Bronchial epithelial cell (primary cell): ENCODE measurements around the gene AADAT. TPM values are rescaled to one million over a fixed set of nuclear protein-coding genes. Genes with fewer than 3 reads are reported as not detected.
A peak's percentile ranks its signal among the peaks of the same experiment; 100 is the strongest.

Experiments used
- DNase-seq: peaks from one replicate; pipeline ENCODE4 v3.0.0-alpha.2; 2010; ENCODE audit warnings: low read depth
- FAIRE-seq: peaks from 2 replicates; lab custom pipeline; 2011; peaks lifted over from hg19 to GRCh38; lab: Jason Lieb, UNC
- H3K27me3 ChIP-seq: 2 replicates; pipeline ENCODE4 v1.5.1; 2011; ENCODE audit warnings: low read length; ENCODE audit not compliant: control insufficient read depth, insufficient read depth
- H3K36me3 ChIP-seq: 2 replicates; pipeline ENCODE4 v1.5.1; 2011; ENCODE audit warnings: low read length; ENCODE audit not compliant: control insufficient read depth, insufficient read depth
- H3K4me3 ChIP-seq: 2 replicates; pipeline ENCODE4 v1.5.1; 2011; ENCODE audit warnings: mild to moderate bottlenecking, low read depth, low read length, control low read depth
- CTCF ChIP-seq: IDR thresholded peaks from 2 replicates; pipeline ENCODE4 v1.5.1; 2011; ENCODE audit warnings: mild to moderate bottlenecking, moderate library complexity, low read length, control low read depth, inconsistent platforms; ENCODE audit not compliant: insufficient read depth, severe bottlenecking
- total RNA-seq: library from RNA; depleted of rRNA; stranded (reverse); fragments of >200 nt; gene quantifications from 2 replicates; pipeline ENCODE4 v1.2.1, GENCODE V29; 2014

Gene AADAT
- total RNA-seq, 1 donor from 2014 or later, result 1.1 TPM

DNA sequence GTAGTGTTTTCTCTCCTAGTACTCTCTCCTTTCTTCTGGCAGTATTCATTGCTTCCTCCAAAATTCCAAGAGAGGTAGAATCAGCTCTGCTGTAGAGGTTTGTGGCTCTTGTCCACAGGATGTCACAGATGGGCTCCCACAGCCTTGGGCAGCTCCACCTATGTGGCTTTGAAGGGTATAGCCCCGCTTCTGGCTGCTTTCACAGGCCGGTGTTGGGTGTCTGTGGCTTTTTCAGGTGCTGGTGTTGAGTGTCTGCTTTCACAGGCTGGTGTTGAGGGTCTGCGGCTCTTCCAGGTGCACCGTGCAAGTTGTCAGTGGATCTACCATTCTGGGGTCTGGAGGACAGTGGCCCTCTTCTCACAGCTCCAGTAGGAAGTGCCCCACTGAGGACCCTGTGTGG, 7.9 kb upstream of the AADAT start:
- Histone ChIP-seq H3K36me3 (no peaks in the 10 kb centered on the region), H3K27me3 (no peaks in the 10 kb centered on the region), H3K4me3 (no peak overlapping the region)
- TF ChIP-seq CTCF, result no peak
- FAIRE-seq, result no peak
- no peak for DNase-seq

DNA sequence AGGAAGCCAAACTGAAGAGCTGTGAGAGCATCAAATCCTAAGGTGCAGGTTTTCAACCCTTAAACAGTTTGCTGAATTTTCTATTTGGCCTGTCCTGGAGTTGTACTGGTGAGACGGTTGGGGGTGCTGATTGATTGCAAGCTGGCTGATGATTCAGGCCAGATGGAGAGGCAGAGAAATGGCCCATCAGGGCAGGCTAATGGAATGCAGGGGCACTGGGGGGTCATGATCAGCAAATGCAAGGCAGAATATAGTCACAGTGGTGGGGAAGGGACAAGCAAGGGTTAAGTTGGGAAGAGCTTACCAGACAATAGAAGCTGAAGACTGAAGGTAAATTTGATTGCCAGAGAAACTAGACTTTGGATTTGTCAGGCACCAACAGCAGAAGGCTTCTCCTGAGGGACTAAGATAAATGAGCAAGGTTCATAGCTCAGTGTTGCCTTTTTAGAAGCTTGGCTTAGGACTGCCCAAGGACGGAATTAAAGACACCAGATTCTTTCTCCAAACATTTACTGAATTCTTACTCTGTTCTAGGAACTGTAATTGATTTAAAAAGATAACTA, 4.3 kb upstream of the AADAT start:
- Histone ChIP-seq H3K4me3 (no peak overlapping the region), H3K36me3 (no peaks in the 10 kb centered on the region), H3K27me3 (no peaks in the 10 kb centered on the region)
- no peak for DNase-seq
- TF ChIP-seq CTCF, result no peak
- FAIRE-seq, result peak; percentile 60

GRCh38 chr4:170091069-170091696, 1.4 kb upstream of the AADAT start:
- Histone ChIP-seq H3K4me3 (no peak overlapping the region), H3K36me3 (no peaks in the 10 kb centered on the region), H3K27me3 (no peaks in the 10 kb centered on the region)
- FAIRE-seq, result no peak
- no peak for TF ChIP-seq CTCF
- no peak for DNase-seq

GRCh38 chr4:170090352-170091052, 746 bp upstream of the AADAT start:
- TF ChIP-seq CTCF, result no peak
- DNase-seq (peak; percentile 10), FAIRE-seq (no peak)
- H3K4me3 ChIP-seq, result peak overlapping the region; percentile 50
- no peaks in the 10 kb centered on the region for H3K36me3 ChIP-seq
- no peaks in the 10 kb centered on the region for H3K27me3 ChIP-seq

- no peak for FAIRE-seq
- Histone ChIP-seq H3K4me3 (peak overlapping the region; percentile 50), H3K36me3 (no peaks in the 10 kb centered on the region), H3K27me3 (no peaks in the 10 kb centered on the region)
- peak; percentile 13 for DNase-seq
- TF ChIP-seq CTCF, result no peak
Measured at GRCh38 chr4:170089274-170089667, 485 bp downstream of the AADAT start.

DNA sequence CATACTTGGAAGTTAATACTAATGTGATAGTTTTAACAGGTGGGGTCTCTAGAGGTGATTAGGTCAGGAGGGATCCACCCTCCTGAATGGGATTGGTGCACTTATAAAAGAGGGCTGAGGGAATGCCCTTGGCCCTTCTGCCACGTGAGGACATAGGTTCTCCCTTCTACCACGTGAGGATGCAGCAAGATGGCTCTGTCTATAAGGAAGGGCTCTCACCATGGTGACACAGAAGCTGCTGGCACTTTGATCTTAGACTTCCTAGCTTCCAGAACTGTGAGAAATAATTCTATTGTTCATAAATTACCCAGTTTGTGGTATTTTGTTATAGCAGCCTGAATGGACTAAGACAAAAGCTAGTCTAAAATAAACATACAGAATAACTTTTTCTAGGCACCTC, 1.0 kb downstream of the AADAT start:
- H3K27me3 ChIP-seq, result no peaks in the 10 kb centered on the region
- DNase-seq, result no peak
- H3K36me3 ChIP-seq, result no peaks in the 10 kb centered on the region
- FAIRE-seq, result no peak
- H3K4me3 ChIP-seq, result no peak overlapping the region
- no peak for TF ChIP-seq CTCF
